Measurements from ENCODE around the gene GSN. TPM values are rescaled to one million over a fixed set of nuclear protein-coding genes. Genes with fewer than 3 reads are reported as not detected.

Gene GSN
- total and polyA plus RNA-seq, 2 of the 13 experiments (the other 11 are each of a cell fraction or from before 2014, with no cell fraction given), result 294 to 307 TPM

DNA sequence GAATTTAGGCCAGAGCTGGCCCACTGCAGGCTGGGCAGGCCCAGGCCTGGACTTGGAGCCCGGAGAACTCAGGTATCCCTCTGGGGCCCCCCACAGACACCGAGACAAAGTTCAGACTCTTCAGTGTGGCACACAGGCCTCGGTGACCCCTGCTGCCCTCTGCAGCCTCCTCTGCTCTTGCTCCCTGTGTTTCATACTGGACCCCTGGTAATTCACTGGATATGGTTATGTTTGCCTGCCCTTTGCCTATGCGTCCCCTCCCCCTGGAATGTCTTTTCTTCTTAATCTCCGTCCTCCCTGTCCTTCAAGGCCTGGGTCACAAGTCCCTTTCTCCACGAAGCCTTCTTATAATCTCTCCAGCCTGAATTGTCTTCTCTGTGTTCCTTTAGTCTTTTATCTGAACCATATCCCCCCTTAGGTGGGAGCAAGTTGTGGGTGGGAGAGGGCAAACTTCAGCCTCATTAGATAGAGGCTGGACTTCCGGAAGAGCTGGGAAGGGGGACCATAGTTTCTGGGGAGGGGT lies 30.1 kb downstream of the GSN start (continued):
- TF ChIP-seq, protein P1, sequence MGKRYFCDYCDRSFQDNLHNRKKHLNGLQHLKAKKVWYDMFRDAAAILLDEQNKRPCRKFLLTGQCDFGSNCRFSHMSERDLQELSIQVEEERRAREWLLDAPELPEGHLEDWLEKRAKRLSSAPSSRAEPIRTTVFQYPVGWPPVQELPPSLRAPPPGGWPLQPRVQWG (CRISPR knock-in tag; IDR thresholded peaks at IDR 0.05; ENCODE audit: borderline replicate concordance, low read depth), result no peak
- TF ChIP-seq, protein P2, sequence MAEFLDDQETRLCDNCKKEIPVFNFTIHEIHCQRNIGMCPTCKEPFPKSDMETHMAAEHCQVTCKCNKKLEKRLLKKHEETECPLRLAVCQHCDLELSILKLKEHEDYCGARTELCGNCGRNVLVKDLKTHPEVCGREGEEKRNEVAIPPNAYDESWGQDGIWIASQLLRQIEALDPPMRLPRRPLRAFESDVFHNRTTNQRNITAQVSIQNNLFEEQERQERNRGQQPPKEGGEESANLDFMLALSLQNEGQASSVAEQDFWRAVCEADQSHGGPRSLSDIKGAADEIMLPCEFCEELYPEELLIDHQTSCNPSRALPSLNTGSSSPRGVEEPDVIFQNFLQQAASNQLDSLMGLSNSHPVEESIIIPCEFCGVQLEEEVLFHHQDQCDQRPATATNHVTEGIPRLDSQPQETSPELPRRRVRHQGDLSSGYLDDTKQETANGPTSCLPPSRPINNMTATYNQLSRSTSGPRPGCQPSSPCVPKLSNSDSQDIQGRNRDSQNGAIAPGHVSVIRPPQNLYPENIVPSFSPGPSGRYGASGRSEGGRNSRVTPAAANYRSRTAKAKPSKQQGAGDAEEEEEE (CRISPR knock-in tag; IDR thresholded peaks at IDR 0.05; ENCODE audit: borderline replicate concordance), result no peak
- TF ChIP-seq GABPB1 (CRISPR knock-in tag; IDR thresholded peaks at IDR 0.05) (0 out of 2 replicates have a peak, but pooled peaks have one; percentile 11), ELF4 (CRISPR knock-in tag; IDR thresholded peaks at IDR 0.05; ENCODE audit: borderline replicate concordance) (peak; percentile 56; the same call in 1 of the 2 replicates), TCF12 (IDR thresholded peaks at IDR 0.05) (no peak), TCF12 (CRISPR knock-in tag; IDR thresholded peaks at IDR 0.05) (no peak), CBFB (CRISPR knock-in tag; IDR thresholded peaks at IDR 0.05) (0 out of 2 replicates have a peak, but pooled peaks have one; percentile 13), SMYD3 (CRISPR knock-in tag; IDR thresholded peaks at IDR 0.05) (no peak), ZNF225 (CRISPR knock-in tag; IDR thresholded peaks at IDR 0.05) (no peak), SMARCC2 (IDR thresholded peaks at IDR 0.05) (no peak), ZNF317 (CRISPR knock-in tag; IDR thresholded peaks at IDR 0.05) (peak; percentile 59; the same call in 1 of the 2 replicates), ZNF546 (CRISPR knock-in tag; conservative IDR thresholded peaks at IDR 0.05) (no peak; the same call in 1 of the 2 replicates), KLF12 (CRISPR knock-in tag; IDR thresholded peaks at IDR 0.05; ENCODE audit: borderline replicate concordance) (no peak), NR2F1 (CRISPR knock-in tag; IDR thresholded peaks at IDR 0.05) (peak; percentile 90 to 93; a peak in 3 of 4 replicates), KDM1A (CRISPR knock-in tag; IDR thresholded peaks at IDR 0.05) (no peak), ZNF775 (CRISPR knock-in tag; IDR thresholded peaks at IDR 0.05; ENCODE audit: borderline replicate concordance) (no peak), POLR2A (IDR thresholded peaks at IDR 0.05; ENCODE audit: insufficient read depth in 1 of 2, low read depth in 2 of 2, low read length in 2 of 2) (peak in 1 of 2 experiments; percentile 12; a peak in 2 of 4 replicates), PHF21A (CRISPR knock-in tag; IDR thresholded peaks at IDR 0.05) (peak; percentile 63), HOXA3 (CRISPR knock-in tag; IDR thresholded peaks at IDR 0.05) (peak; percentile 43; the same call in 1 of the 2 replicates), ESRRA (CRISPR knock-in tag; IDR thresholded peaks at IDR 0.05; ENCODE audit: low read depth) (peak; percentile 82), ZNF572 (CRISPR knock-in tag; IDR thresholded peaks at IDR 0.05) (no peak), MED1 (CRISPR knock-in tag; IDR thresholded peaks at IDR 0.05) (peak; percentile 70; the same call in 1 of the 2 replicates)
- TF ChIP-seq, protein P3, sequence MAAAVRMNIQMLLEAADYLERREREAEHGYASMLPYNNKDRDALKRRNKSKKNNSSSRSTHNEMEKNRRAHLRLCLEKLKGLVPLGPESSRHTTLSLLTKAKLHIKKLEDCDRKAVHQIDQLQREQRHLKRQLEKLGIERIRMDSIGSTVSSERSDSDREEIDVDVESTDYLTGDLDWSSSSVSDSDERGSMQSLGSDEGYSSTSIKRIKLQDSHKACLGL (CRISPR knock-in tag; IDR thresholded peaks at IDR 0.05), result no peak
- TF ChIP-seq, protein P4, sequence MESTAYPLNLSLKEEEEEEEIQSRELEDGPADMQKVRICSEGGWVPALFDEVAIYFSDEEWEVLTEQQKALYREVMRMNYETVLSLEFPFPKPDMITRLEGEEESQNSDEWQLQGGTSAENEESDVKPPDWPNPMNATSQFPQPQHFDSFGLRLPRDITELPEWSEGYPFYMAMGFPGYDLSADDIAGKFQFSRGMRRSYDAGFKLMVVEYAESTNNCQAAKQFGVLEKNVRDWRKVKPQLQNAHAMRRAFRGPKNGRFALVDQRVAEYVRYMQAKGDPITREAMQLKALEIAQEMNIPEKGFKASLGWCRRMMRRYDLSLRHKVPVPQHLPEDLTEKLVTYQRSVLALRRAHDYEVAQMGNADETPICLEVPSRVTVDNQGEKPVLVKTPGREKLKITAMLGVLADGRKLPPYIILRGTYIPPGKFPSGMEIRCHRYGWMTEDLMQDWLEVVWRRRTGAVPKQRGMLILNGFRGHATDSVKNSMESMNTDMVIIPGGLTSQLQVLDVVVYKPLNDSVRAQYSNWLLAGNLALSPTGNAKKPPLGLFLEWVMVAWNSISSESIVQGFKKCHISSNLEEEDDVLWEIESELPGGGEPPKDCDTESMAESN (CRISPR knock-in tag; conservative IDR thresholded peaks at IDR 0.05), result 0 out of 2 replicates have a peak, but pooled peaks have one; percentile 42
- TF ChIP-seq, protein P5, sequence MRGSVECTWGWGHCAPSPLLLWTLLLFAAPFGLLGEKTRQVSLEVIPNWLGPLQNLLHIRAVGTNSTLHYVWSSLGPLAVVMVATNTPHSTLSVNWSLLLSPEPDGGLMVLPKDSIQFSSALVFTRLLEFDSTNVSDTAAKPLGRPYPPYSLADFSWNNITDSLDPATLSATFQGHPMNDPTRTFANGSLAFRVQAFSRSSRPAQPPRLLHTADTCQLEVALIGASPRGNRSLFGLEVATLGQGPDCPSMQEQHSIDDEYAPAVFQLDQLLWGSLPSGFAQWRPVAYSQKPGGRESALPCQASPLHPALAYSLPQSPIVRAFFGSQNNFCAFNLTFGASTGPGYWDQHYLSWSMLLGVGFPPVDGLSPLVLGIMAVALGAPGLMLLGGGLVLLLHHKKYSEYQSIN (CRISPR knock-in tag; IDR thresholded peaks at IDR 0.05; ENCODE audit: borderline replicate concordance), result no peak

Data from HepG2 (cell line).